GM19025 (cell line): ENCODE results near the gene CACNA1B.
"Not testable (repeated sequence)": the region's sequence is repeated elsewhere in the genome, so short reads cannot be mapped to it uniquely, and the experiment has no call there.

ENCODE experiments used
- ATAC-seq: cut with Tn5 transposase; IDR thresholded peaks from one replicate; pipeline ENCODE4 v1.9.1; 2021; ENCODE audit warnings: mild to moderate bottlenecking, low read depth, moderate library complexity; ENCODE audit not compliant: unreplicated experiment

The CACNA1B gene

GRCh38 chr9:138120511-138121437 lies 243.2 kb downstream of the CACNA1B start:
- ATAC-seq, result no peak

- ATAC-seq, result no peak
Measured at GRCh38 chr9:138121438-138122050, 244.0 kb downstream of the CACNA1B start.

- no peak for ATAC-seq
Measured at GRCh38 chr9:138122201-138122600, 244.6 kb downstream of the CACNA1B start.

GRCh38 chr9:138122676-138123075 lies 245.1 kb downstream of the CACNA1B start:
- ATAC-seq, result no peak

GRCh38 chr9:138123086-138123485 lies 245.5 kb downstream of the CACNA1B start:
- ATAC-seq, result no peak

- not testable (repeated sequence) for ATAC-seq
Measured at GRCh38 chr9:138126090-138126857, 248.7 kb downstream of the CACNA1B start.

GRCh38 chr9:138126858-138127584 lies 249.4 kb downstream of the CACNA1B start:
- not testable (repeated sequence) for ATAC-seq

- not testable (repeated sequence) for ATAC-seq
Measured at GRCh38 chr9:138128027-138128426, 250.4 kb downstream of the CACNA1B start.

GRCh38 chr9:138129318-138129717 lies 251.7 kb downstream of the CACNA1B start:
- ATAC-seq, result not testable (repeated sequence)

GRCh38 chr9:138132946-138133705 lies 255.5 kb downstream of the CACNA1B start:
- ATAC-seq, result not testable (repeated sequence)

- not testable (repeated sequence) for ATAC-seq
Measured at GRCh38 chr9:138134581-138134980, 257.0 kb downstream of the CACNA1B start.

GRCh38 chr9:138139096-138139495 lies 261.5 kb downstream of the CACNA1B start:
- not testable (repeated sequence) for ATAC-seq

GRCh38 chr9:138140980-138141379 lies 263.4 kb downstream of the CACNA1B start:
- not testable (repeated sequence) for ATAC-seq

- ATAC-seq, result not testable (repeated sequence)
Measured at GRCh38 chr9:138142528-138143244, 265.1 kb downstream of the CACNA1B start.

- ATAC-seq, result not testable (repeated sequence)
Measured at GRCh38 chr9:138143491-138143890, 265.9 kb downstream of the CACNA1B start.

- not testable (repeated sequence) for ATAC-seq
Measured at GRCh38 chr9:138147556-138147955, 270.0 kb downstream of the CACNA1B start.

GRCh38 chr9:138149672-138150656 lies 272.4 kb downstream of the CACNA1B start:
- ATAC-seq, result not testable (repeated sequence)

GRCh38 chr9:138155788-138156187 lies 278.2 kb downstream of the CACNA1B start:
- ATAC-seq, result not testable (repeated sequence)
